ENCODE results near the gene NEK10.

The NEK10 gene

GRCh38 chr3:27079427-27080257 is 289.5 kb downstream of the NEK10 start:
- Histone ChIP-seq H3K4me1 (ENCODE audit: control insufficient read depth, insufficient read depth, low read length) (no peaks in the 10 kb centered on the region), H3K9ac (ENCODE audit: low read length) (no peak overlapping the region), H3K27me3 (ENCODE audit: control insufficient read depth, insufficient read depth, low read length) (no peaks in the 10 kb centered on the region), H3K9me3 (ENCODE audit: control insufficient read depth, low read length) (no peaks in the 10 kb centered on the region), H3K36me3 (ENCODE audit: control insufficient read depth, insufficient read depth, low read length) (no peaks in the 10 kb centered on the region), H3K4me3 (ENCODE audit: low read length) (no peak overlapping the region)

- H3K36me3 ChIP-seq (ENCODE audit: control insufficient read depth, insufficient read depth, low read length): no peaks in the 10 kb centered on the region
- H3K9ac ChIP-seq (ENCODE audit: low read length): no peak overlapping the region
- no peaks in the 10 kb centered on the region for H3K4me1 ChIP-seq (ENCODE audit: control insufficient read depth, insufficient read depth, low read length)
- no peak overlapping the region for H3K4me3 ChIP-seq (ENCODE audit: low read length)
- no peaks in the 10 kb centered on the region for H3K27me3 ChIP-seq (ENCODE audit: control insufficient read depth, insufficient read depth, low read length)
- no peaks in the 10 kb centered on the region for H3K9me3 ChIP-seq (ENCODE audit: control insufficient read depth, low read length)
Measured at GRCh38 chr3:27078246-27078913, 290.8 kb downstream of the NEK10 start.

GRCh38 chr3:27076815-27077630 is 292.2 kb downstream of the NEK10 start:
- Histone ChIP-seq H3K36me3 (ENCODE audit: control insufficient read depth, insufficient read depth, low read length) (no peaks in the 10 kb centered on the region), H3K4me3 (ENCODE audit: low read length) (no peak overlapping the region), H3K4me1 (ENCODE audit: control insufficient read depth, insufficient read depth, low read length) (no peaks in the 10 kb centered on the region), H3K27me3 (ENCODE audit: control insufficient read depth, insufficient read depth, low read length) (no peaks in the 10 kb centered on the region), H3K9ac (ENCODE audit: low read length) (no peak overlapping the region), H3K9me3 (ENCODE audit: control insufficient read depth, low read length) (no peaks in the 10 kb centered on the region)

DNA sequence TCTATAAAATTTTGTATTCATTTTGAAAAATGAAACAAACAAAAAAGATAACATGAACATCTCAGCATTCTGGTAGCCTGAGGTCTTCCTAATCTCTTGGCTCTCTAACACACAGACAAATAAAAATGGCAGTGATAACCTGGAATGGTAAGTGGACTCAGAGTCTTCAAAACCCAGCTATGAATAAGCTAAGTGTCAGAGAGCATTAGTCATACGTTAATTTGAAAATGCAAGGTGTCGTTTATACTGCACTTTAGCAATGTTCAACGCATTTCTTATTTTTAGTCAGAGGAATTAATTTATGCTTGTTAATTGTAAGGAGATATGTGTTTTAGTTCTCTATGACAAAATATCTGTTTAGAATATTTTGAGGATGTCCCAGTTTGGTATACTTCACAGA is 294.3 kb downstream of the NEK10 start:
- no peak overlapping the region for H3K4me3 ChIP-seq (ENCODE audit: low read length)
- H3K9ac ChIP-seq (ENCODE audit: low read length): no peak overlapping the region
- H3K27me3 ChIP-seq (ENCODE audit: control insufficient read depth, insufficient read depth, low read length): no peaks in the 10 kb centered on the region
- H3K9me3 ChIP-seq (ENCODE audit: control insufficient read depth, low read length): no peaks in the 10 kb centered on the region
- no peaks in the 10 kb centered on the region for H3K36me3 ChIP-seq (ENCODE audit: control insufficient read depth, insufficient read depth, low read length)
- H3K4me1 ChIP-seq (ENCODE audit: control insufficient read depth, insufficient read depth, low read length): no peaks in the 10 kb centered on the region

GRCh38 chr3:27073912-27074311 is 295.3 kb downstream of the NEK10 start:
- H3K4me3 ChIP-seq (ENCODE audit: low read length): no peak overlapping the region
- H3K27me3 ChIP-seq (ENCODE audit: control insufficient read depth, insufficient read depth, low read length): no peaks in the 10 kb centered on the region
- H3K4me1 ChIP-seq (ENCODE audit: control insufficient read depth, insufficient read depth, low read length): no peaks in the 10 kb centered on the region
- H3K9ac ChIP-seq (ENCODE audit: low read length): no peak overlapping the region
- H3K9me3 ChIP-seq (ENCODE audit: control insufficient read depth, low read length): no peaks in the 10 kb centered on the region
- H3K36me3 ChIP-seq (ENCODE audit: control insufficient read depth, insufficient read depth, low read length): no peaks in the 10 kb centered on the region

GRCh38 chr3:27072810-27073651 is 296.2 kb downstream of the NEK10 start:
- H3K9ac ChIP-seq (ENCODE audit: low read length): no peak overlapping the region
- H3K36me3 ChIP-seq (ENCODE audit: control insufficient read depth, insufficient read depth, low read length): no peaks in the 10 kb centered on the region
- no peaks in the 10 kb centered on the region for H3K9me3 ChIP-seq (ENCODE audit: control insufficient read depth, low read length)
- no peaks in the 10 kb centered on the region for H3K27me3 ChIP-seq (ENCODE audit: control insufficient read depth, insufficient read depth, low read length)
- no peak overlapping the region for H3K4me3 ChIP-seq (ENCODE audit: low read length)
- no peaks in the 10 kb centered on the region for H3K4me1 ChIP-seq (ENCODE audit: control insufficient read depth, insufficient read depth, low read length)

GRCh38 chr3:27060336-27060735 is 308.8 kb downstream of the NEK10 start:
- Histone ChIP-seq H3K4me3 (ENCODE audit: low read length) (no peak overlapping the region), H3K4me1 (ENCODE audit: control insufficient read depth, insufficient read depth, low read length) (no peaks in the 10 kb centered on the region), H3K27me3 (ENCODE audit: control insufficient read depth, insufficient read depth, low read length) (no peaks in the 10 kb centered on the region), H3K9me3 (ENCODE audit: control insufficient read depth, low read length) (no peaks in the 10 kb centered on the region), H3K36me3 (ENCODE audit: control insufficient read depth, insufficient read depth, low read length) (no peaks in the 10 kb centered on the region), H3K9ac (ENCODE audit: low read length) (no peak overlapping the region)
